IPS DF 19.7 (cell line): ENCODE measurements around the gene PPP1R3E.
"Not testable (repeated sequence)": the region's sequence is repeated elsewhere in the genome, so short reads cannot be mapped to it uniquely, and the experiment has no call there.

Source experiments
- DNase-seq: peaks from one replicate; pipeline ENCODE4 v3.0.0-alpha.2; 2013; ENCODE audit warnings: low read depth, low spot score

Gene PPP1R3E

DNA sequence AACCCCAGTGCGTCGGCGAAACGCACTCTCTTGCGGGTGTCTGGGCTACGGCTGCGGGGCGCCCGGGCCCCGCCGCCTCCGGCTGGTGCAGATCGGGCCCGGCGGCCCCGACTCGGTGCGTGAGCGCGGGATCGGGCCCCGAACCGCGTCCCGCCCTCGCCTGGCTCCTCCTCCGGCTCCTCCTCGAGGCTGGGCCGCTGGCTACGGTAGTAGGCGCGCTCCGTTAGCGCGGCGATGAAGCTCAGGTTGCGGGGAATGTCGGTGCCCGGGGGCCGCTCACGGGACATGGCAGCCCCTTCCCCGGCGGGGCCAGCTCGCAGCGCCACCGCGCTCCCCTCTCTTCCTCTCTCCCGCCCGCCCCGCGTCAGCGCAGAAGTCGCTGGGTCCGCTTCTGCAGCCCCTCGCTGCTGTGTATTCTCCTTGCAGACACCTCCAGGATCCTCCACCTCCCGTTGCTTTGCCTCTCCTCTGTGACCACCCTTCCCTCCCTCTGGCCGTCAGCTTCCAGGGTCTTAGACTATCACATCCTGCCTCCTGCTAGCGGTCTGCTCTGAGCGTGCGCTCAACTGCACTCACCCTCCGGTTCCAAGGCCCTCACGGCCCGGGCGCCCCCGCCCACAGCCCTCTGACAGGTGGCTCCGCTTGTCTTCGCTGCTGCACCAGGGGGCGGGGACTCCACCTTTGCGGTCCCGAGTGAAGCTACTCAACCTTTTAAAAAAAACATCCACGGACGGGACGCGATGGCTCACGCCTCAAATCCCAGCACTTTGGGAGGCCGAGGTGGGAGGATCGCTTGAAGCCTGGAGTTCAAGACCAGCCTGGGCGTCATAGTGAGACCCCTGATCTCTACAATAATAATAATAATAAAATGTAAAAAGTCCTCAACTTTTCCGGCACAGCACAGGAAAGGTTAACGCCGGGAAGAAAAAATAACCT is at the start of gene PPP1R3E:
PPP1R3E (minus strand) TSS at position 570 of the 936 bp plus-strand sequence; CDS start at position 287, 283 bp downstream.
- no peak for DNase-seq

DNA sequence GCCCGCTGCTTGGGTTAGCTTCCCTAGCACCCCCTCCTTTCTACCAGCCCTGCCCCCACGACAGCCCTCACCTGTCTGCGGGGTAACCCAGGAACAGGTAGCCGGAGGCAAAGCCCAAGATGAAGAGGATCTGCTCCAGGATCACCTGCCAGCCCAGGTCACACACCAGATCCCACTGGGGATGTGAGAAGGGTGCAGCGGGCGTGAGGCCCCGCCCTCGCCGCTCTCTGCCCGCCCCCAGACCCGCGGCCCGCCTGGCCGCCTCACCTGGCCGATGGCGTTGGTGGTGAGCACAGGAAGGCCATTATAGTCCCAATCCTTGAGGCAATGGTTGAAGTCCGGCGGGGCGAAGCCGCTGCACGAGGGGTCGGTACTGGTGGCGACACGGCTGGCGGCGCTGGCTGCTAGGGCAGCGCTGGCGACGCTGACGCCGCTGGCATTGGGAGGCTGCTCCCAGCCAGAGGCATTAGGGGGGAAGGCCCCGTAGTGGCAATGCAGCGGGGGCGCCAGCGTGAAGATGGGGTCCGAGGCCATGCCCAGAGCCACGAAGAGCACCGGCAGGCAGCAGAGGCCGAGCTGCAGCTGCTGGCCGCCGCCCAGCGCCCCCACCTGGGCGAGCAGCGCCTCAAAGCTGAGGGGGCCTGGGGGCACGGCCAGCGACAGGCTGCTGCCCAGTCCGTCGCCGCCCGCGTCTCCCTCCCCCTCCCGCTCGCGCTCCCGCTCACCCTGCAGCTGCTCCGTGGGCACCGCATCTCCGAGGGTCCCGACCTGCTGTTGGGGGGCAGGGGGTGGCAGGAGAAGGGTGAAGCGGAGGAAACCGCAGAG is 49.2 kb upstream of the PPP1R3E start:
- no peak for DNase-seq

GRCh38 chr14:23349156-23349845 is 46.6 kb upstream of the PPP1R3E start:
- no peak for DNase-seq

DNA sequence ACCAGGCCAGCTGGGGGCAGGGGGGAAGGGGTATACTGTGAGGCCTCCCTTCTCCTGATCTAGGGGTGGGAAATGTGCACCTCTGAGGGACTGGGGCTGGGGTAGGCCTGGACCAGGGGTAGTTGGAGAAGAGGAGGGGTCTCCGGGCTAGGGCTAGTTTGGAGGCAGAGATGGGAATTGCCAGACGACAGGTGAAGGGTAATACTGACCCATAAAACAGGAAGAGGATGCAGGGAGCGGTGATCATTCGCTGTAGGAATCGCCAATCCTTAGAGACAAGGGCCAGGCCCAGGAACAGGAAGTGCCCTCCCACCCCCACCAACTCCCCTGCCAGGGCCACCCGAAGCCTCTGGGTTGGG is 45.6 kb upstream of the PPP1R3E start:
- DNase-seq: no peak

- no peak for DNase-seq
Observed at GRCh38 chr14:23347406-23348296, 45.0 kb upstream of the PPP1R3E start.

DNA sequence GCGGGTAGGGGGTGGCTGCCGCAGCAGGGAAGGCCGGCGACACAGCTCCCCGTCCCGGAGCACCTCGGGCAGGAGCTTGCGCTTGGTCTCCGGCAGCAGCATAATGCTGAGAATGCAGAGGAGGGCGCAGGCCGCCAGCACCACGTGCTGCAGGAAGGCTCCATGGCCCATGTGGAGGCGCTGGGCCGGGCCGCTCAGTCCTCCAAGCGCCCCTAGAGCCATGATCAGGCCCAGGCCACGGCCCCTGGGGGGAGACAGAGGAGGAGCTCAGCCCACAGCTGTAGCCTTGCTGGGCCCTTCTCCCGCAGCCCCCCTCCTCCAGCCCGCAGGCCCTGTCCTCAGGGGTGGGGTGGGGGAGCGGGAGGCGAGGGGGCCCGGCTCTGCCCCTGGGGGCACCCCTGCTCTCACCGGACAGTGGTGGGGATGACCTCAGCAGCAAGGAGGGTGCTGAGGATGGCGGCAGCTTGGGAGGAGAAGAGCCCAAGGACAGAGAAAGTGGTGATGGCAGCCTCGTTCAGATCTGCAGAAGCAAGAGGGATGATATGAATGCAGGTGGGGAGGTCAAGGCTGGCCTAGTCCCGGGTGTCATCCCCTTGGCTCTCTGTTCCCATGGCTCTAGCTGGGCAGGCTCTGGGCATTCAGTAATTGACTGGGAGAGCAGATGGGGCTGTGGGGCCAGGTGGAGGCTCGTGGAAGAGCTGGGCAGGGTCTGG is 44.2 kb upstream of the PPP1R3E start:
- no peak for DNase-seq

- DNase-seq: no peak
Observed at GRCh38 chr14:23345987-23346692, 43.5 kb upstream of the PPP1R3E start.

GRCh38 chr14:23344481-23344880 is 41.8 kb upstream of the PPP1R3E start:
- no peak for DNase-seq

DNA sequence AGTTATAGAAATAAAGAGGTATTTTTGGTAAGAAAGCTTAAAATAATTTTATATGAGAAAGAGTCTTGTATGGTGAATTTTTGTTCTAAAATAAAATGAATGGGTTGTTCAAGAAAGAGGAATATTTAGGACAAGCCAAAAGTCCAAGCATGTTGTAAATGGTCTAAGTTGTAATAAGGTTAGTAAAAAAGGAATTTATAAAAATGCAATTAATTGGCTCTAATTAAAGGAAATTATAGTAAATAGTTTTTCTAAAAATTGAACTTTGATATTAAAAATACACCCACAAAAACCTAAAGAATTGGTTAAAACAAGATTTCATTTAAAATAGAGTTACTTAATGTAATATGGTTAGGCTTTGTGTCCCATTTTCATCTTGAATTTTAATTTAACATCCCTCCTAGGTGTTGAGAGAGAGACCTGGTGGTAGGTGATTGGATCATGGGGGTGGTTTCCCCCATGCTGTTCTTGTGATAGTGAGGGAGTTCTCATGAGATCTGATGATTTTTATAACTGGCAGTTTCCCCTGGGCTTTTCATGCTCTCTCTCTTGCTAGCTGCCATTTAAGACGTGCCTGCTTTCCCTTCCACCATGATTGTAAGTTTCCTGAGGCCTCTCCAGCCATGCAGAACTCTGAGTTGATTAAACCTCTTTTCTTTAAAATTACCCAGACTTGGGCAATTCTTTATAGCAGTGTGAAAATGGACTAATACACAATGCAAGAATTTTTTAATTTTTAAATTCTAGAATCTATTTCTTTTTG is 37.0 kb upstream of the PPP1R3E start:
- DNase-seq: no peak

DNA sequence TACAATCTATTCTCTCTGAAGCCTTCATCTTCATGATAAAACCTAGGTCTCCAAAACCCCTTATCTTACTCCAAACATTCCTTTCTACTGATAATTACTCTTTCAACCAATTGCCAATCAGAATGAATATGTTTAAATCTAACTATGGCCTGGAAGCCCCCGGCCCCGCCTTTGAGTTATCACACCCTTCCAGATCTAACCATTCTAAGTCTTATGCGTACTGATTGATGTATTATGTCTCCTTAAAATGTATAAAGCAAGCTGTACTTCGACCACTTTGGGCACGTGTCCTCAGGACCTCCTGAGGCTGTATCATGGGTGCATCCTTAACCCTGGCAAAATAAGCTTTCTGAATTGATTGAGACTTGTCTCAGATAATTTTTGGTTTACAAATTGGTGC is 33.0 kb upstream of the PPP1R3E start:
- no peak for DNase-seq

DNA sequence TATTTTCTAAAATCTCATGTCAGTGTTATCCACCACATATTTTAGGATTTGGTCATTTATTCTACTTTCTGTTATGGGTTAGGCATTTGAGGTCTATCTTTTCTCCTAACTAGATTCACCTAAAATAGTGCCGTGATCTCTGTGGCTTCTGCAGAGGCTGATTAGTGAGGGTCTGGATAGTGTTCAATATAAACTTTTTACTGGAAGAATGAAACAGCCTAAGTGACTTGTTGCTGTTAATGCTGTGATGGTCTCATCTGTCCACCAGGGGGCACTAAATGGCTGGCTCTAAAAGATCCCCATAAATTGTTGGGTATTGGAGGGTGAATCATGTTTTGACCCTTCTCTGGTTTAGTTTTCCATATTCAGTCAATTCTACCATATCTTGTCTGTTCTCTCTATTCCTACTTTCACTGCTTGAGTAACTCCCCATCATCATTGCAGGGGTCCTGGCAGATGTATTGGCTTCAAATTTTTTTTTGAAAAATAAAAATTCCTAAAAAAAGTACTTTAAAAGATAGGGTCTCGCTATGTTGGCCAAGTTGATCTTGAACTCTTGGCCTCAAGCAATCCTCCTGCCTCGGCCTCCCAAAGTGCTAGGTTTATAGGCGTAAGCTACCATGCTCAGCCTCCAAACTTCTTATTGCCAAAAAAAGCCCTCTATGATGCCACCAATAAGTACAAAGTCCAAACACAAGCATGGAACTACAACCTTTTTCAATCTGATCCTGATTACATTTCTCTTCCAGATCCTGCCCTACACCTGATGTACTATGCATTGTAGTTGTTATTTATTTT is 25.5 kb upstream of the PPP1R3E start:
- DNase-seq: no peak

GRCh38 chr14:23326491-23327332 is 24.1 kb upstream of the PPP1R3E start:
- no peak for DNase-seq

DNA sequence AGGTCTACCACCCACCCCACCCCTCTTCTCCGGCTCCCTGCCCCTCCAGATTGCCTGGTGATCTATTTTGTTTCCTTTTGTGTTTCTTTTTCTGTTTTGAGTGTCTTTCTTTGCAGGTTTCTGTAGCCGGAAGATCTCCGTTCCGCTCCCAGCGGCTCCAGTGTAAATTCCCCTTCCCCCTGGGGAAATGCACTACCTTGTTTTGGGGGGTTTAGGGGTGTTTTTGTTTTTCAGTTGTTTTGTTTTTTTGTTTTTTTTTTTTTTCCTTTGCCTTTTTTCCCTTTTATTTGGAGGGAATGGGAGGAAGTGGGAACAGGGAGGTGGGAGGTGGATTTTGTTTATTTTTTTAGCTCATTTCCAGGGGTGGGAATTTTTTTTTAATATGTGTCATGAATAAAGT is 23.1 kb upstream of the PPP1R3E start:
- DNase-seq: not testable (repeated sequence)

DNA sequence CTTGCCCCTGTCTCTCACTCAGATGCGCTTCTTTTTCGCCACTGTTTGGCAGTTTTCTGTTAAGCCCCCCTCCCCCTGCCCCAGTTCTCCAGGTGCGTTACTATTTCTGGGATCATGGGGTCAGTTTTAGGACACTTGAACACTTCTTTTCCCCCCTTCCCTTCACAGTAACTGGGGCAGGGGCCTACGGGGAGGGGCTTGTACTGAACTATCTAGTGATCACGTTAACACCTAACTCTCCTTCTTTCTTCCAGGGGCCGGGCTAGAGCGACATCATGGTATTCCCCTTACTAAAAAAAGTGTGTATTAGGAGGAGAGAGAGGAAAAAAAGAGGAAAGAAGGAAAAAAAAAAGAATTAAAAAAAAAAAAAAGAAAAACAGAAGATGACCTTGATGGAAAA is 22.3 kb upstream of the PPP1R3E start:
- DNase-seq: no peak

- no peak for DNase-seq
Observed at GRCh38 chr14:23324455-23324846, 21.8 kb upstream of the PPP1R3E start.

GRCh38 chr14:23323838-23324454 is 21.3 kb upstream of the PPP1R3E start:
- DNase-seq: no peak
